SK-N-SH (cell line): ENCODE data around the gene MAOB. TPM values are rescaled to one million over a fixed set of nuclear protein-coding genes. Genes with fewer than 3 reads are reported as not detected.

Source experiments
- CTCF ChIA-PET: fragments of 300-600, 350-600 bp; formaldehyde crosslinking; extraction: SDS; loops from one replicate; lab custom pipeline; 2021; lab: Yijun Ruan, JAX
- POLR2A ChIA-PET: fragments of 350-600 bp; sonication (Branson Sonifier 250); formaldehyde crosslinking; extraction: SDS; loops from one replicate; lab custom pipeline; 2020; ENCODE audit warnings: antibody characterized with exemption, inconsistent platforms; lab: Yijun Ruan, JAX
- DNase-seq: peaks from one replicate; pipeline ENCODE4 v3.0.0; 2012
- H2AFZ ChIP-seq: fragments of 200-600 bp; sonication (generic); 2 replicates; pipeline ENCODE4 v1.8.1; 2016; ENCODE audit warnings: antibody characterized with exemption, mild to moderate bottlenecking, low read depth
- H3F3A ChIP-seq: fragments of 200-600 bp; sonication (generic); replicated peaks from 2 replicates; pipeline ENCODE3; 2016; ENCODE audit warnings: antibody characterized with exemption, mild to moderate bottlenecking; ENCODE audit not compliant: insufficient read depth
- H3K27ac ChIP-seq, 2 experiments: fragments of 200-500 bp in 1 of 2; fragments of 200-600 bp in 1 of 2; sonication (Bioruptor generic) in 1 of 2; sonication (generic), shearing (Covaris generic) in 1 of 2; 2 replicates each; pipeline versions ENCODE4 v1.5.1 to v1.6.1; 2014 to 2016; ENCODE audit warnings: low read depth in 2 of 2, inconsistent platforms in 1 of 2, low read length in 1 of 2, mild to moderate bottlenecking in 1 of 2, mixed read lengths in 1 of 2
- H3K27me3 ChIP-seq: fragments of 200-600 bp; sonication (generic), shearing (Covaris generic); 2 replicates; pipeline ENCODE4 v1.6.1; 2016; ENCODE audit warnings: mixed run types; ENCODE audit not compliant: insufficient read depth
- H3K36me3 ChIP-seq, 2 experiments: fragments of 200-500 bp in 1 of 2; fragments of 200-600 bp in 1 of 2; sonication (Bioruptor generic) in 1 of 2; sonication (generic) in 1 of 2; replicated peaks in 1 of 2; 2 replicates each; pipeline versions ENCODE3 to v1.5.1; 2014 to 2016; ENCODE audit warnings: low read length in 1 of 2, mild to moderate bottlenecking in 1 of 2; ENCODE audit not compliant: insufficient read depth in 2 of 2, control insufficient read depth in 1 of 2
- H3K4me1 ChIP-seq, 2 experiments: fragments of 200-500 bp in 1 of 2; fragments of 200-600 bp in 1 of 2; sonication (Bioruptor generic) in 1 of 2; sonication (generic), shearing (Covaris generic) in 1 of 2; 2 replicates each; pipeline versions ENCODE4 v1.5.1 to v1.6.1; 2014 to 2016; ENCODE audit warnings: low read depth in 1 of 2, low read length in 1 of 2, mixed run types in 1 of 2; ENCODE audit not compliant: insufficient read depth in 2 of 2, control insufficient read depth in 1 of 2
- H3K4me2 ChIP-seq: fragments of 200-600 bp; sonication (generic), shearing (Covaris generic); 2 replicates; pipeline ENCODE4 v1.6.1; 2017; ENCODE audit warnings: mixed run types
- H3K4me3 ChIP-seq, 2 experiments: fragments of 200-500 bp in 1 of 2; fragments of 200-600 bp in 1 of 2; sonication (Bioruptor generic) in 1 of 2; sonication (generic), shearing (Covaris generic) in 1 of 2; 2 replicates each; pipeline versions ENCODE4 v1.5.1 to v1.8.1; 2014 to 2016; ENCODE audit warnings: low read depth in 2 of 2, inconsistent platforms in 1 of 2, low read length in 1 of 2, mild to moderate bottlenecking in 1 of 2, mixed read lengths in 1 of 2, moderate library complexity in 1 of 2
- H3K79me2 ChIP-seq: fragments of 200-600 bp; sonication (generic); 2 replicates; pipeline ENCODE4 v1.8.1; 2017; ENCODE audit warnings: mild to moderate bottlenecking; ENCODE audit not compliant: insufficient read depth
- H3K9ac ChIP-seq: fragments of 200-600 bp; sonication (generic); 2 replicates; pipeline ENCODE4 v1.6.1; 2017; ENCODE audit warnings: mixed run types
- H3K9me2 ChIP-seq: fragments of 200-600 bp; sonication (generic); 2 replicates; pipeline ENCODE4 v1.6.1; 2017; ENCODE audit warnings: mixed run types
- H3K9me3 ChIP-seq: fragments of 200-600 bp; sonication (generic); 2 replicates; pipeline ENCODE4 v1.6.1; 2017; ENCODE audit warnings: mixed run types, mild to moderate bottlenecking, moderate library complexity
- H4K20me1 ChIP-seq: fragments of 200-600 bp; sonication (generic); 2 replicates; pipeline ENCODE4 v1.6.1; 2017; ENCODE audit warnings: mild to moderate bottlenecking, mixed run types; ENCODE audit not compliant: insufficient read depth
- CHD2 ChIP-seq: fragments of 150-350 bp; IDR thresholded peaks from 2 replicates; pipeline ENCODE4 v1.6.1; 2018; ENCODE audit warnings: low read length; ENCODE audit not compliant: partially characterized antibody
- CTCF ChIP-seq: fragments of 200-600 bp; sonication (generic); IDR thresholded peaks from 2 replicates; pipeline ENCODE4 v1.6.1; 2017; ENCODE audit warnings: antibody characterized with exemption, mild to moderate bottlenecking, moderate library complexity
- ELF1 ChIP-seq: IDR thresholded peaks from 2 replicates; pipeline ENCODE4 v1.4.0; 2012
- FOSL2 ChIP-seq: IDR thresholded peaks from 2 replicates; pipeline ENCODE4 v1.4.0; 2012; ENCODE audit warnings: low read depth, mild to moderate bottlenecking, moderate library complexity, borderline replicate concordance
- FOXJ3 ChIP-seq: sonication (generic); formaldehyde crosslinking; IDR thresholded peaks from 2 replicates; pipeline ENCODE4 v1.5.1; 2020; ENCODE audit warnings: mild to moderate bottlenecking, missing genetic modification reagents
- FOXM1 ChIP-seq: IDR thresholded peaks from 2 replicates; pipeline ENCODE4 v1.4.0; 2012; ENCODE audit warnings: low read depth, mild to moderate bottlenecking
- GABPA ChIP-seq: IDR thresholded peaks from 2 replicates; pipeline ENCODE4 v1.4.0; 2012; ENCODE audit warnings: low read depth, mild to moderate bottlenecking
- JUND ChIP-seq: IDR thresholded peaks from 2 replicates; pipeline ENCODE4 v1.4.0; 2012
- MAX ChIP-seq: IDR thresholded peaks from 2 replicates; pipeline ENCODE4 v1.4.0; 2012; ENCODE audit warnings: low read depth
- MEF2A ChIP-seq: IDR thresholded peaks from 2 replicates; pipeline ENCODE4 v1.4.0; 2012; ENCODE audit warnings: low read depth, borderline replicate concordance
- MXI1 ChIP-seq: IDR thresholded peaks from 2 replicates; pipeline ENCODE4 v1.6.1; 2012; ENCODE audit warnings: mild to moderate bottlenecking, low read depth, low read length, improper control_type of control experiment
- NFIC ChIP-seq: IDR thresholded peaks from 2 replicates; pipeline ENCODE4 v1.4.0; 2012; ENCODE audit warnings: borderline replicate concordance
- NRF1 ChIP-seq: IDR thresholded peaks from 2 replicates; pipeline ENCODE4 v1.6.1; 2012; ENCODE audit warnings: low read depth, mild to moderate bottlenecking, low read length
- POLR2AphosphoS5 ChIP-seq: IDR thresholded peaks from 2 replicates; pipeline ENCODE4 v1.6.1; 2012; ENCODE audit warnings: low read depth, low read length
- RCOR1 ChIP-seq: fragments of 150-350 bp; IDR thresholded peaks from 2 replicates; pipeline ENCODE4 v1.6.1; 2017; ENCODE audit warnings: antibody characterized with exemption, low read length
- TAF1 ChIP-seq: IDR thresholded peaks from 2 replicates; pipeline ENCODE4 v1.6.1; 2012; ENCODE audit warnings: low read depth, mild to moderate bottlenecking, low read length, moderate library complexity, borderline replicate concordance
- TEAD4 ChIP-seq: IDR thresholded peaks from 2 replicates; pipeline ENCODE4 v1.4.0; 2012; ENCODE audit warnings: mild to moderate bottlenecking, borderline replicate concordance; ENCODE audit not compliant: insufficient read depth
- USF2 ChIP-seq: fragments of 150-350 bp; IDR thresholded peaks from 2 replicates; pipeline ENCODE4 v1.6.1; 2017; ENCODE audit warnings: antibody characterized with exemption, low read length, low read depth, borderline replicate concordance
- WGBS: methylation state at CpG from one replicate; pipeline ENCODE4 v1.1.6; 2017; ENCODE audit warnings: low lambda C conversion rate; 5-methylcytosine and 5-hydroxymethylcytosine counted together
- polyA plus RNA-seq, 3 experiments: library from polyadenylated mRNA; depleted of rRNA; stranded (reverse); fragments of >200 nt; gene quantifications; 2 replicates each; pipeline ENCODE4 v1.2.3, GENCODE V29; 2012
- TF ChIP-seq, protein P1 (sequence below): IDR thresholded peaks from 2 replicates; pipeline ENCODE4 v1.4.0; 2012; ENCODE audit warnings: low read depth, borderline replicate concordance

Gene MAOB
- polyA plus RNA-seq, 1 of the 3 experiments (the other 2 are of a cell fraction): 0.92 TPM

DNA sequence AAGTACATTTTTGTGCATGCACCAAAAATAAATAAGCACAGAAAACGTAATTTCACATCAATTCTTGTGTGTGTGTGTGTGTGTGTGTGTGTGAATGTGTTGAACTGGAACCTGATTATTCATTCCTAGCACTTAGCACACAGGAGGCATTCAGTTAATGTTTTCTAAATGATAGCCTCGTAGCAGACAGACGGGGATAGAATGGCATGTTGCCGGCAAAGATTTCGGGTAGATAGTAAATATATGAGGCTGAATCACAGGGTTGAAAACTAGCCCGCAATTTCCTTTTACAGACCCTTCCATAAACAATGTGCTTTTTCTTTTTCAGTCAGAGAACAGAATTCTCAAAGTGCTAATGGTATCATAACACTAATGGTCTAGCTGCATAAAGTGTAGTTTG, 13.5 kb downstream of the MAOB start:
- ChIA-PET CTCF (interaction anchor here (1.3 kb wide), 1 partner anchor 10 kb away, joined by 3 read pairs; no protein-coding TSS in a partner anchor), POLR2A (interaction anchor here (0.6 kb wide), 1 partner anchor 347 kb away, joined by 3 read pairs; no protein-coding TSS in a partner anchor)
- H3K9ac ChIP-seq: no peak overlapping the region
- H4K20me1 ChIP-seq: no peaks in the 10 kb centered on the region
- H3K36me3 ChIP-seq: no peaks in the 10 kb centered on the region
- no peaks in the 10 kb centered on the region for H3K9me2 ChIP-seq
- H3F3A ChIP-seq: no peaks in the 10 kb centered on the region
- H2AFZ ChIP-seq: no peak overlapping the region
- H3K4me1 ChIP-seq: no peaks in the 10 kb centered on the region; a peak in 2 of 4 replicates
- no peaks in the 10 kb centered on the region for H3K27me3 ChIP-seq
- no peaks in the 10 kb centered on the region for H3K9me3 ChIP-seq
- DNase-seq: peak; percentile 23
- no peak overlapping the region; a peak in 1 of 4 replicates for H3K4me3 ChIP-seq
- TF ChIP-seq FOXM1 (no peak), POLR2AphosphoS5 (no peak), ELF1 (no peak), RCOR1 (no peak)
- H3K27ac ChIP-seq: peak overlapping the region; percentile 15 to 68; a peak in 3 of 4 replicates
- H3K4me2 ChIP-seq: peak overlapping the region; percentile 30; the same call in 1 of the 2 replicates
- no peaks in the 10 kb centered on the region for H3K79me2 ChIP-seq
- WGBS: 3% methylated on average over 6 of the region's 6 CpGs

DNA sequence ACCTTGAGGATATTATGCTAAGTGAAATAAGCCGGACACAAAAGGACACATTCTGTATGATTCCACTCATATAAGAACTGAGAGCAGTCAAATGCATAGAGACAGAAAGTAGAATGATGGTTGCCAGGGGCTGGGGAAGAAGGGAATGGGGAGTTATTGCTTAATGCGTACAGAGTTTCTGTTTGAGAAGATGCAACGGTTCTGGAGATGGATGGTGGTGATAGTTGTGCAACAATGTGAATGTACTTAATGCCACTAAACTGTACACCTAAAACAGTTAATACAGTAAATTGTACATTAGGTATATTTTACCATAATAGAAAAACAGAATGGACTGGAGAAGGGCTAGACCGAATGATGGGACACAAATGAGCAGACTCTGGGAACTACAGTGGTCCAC, 15.8 kb downstream of the MAOB start:
- no peak overlapping the region for H3K4me2 ChIP-seq
- no peaks in the 10 kb centered on the region; a peak in 2 of 4 replicates for H3K4me1 ChIP-seq
- ChIA-PET CTCF (no interaction called here), POLR2A (no interaction called here)
- 0 out of 2 replicates have a peak overlapping the region, but pooled peaks have one; percentile 11 for H2AFZ ChIP-seq
- H3K9me3 ChIP-seq: no peaks in the 10 kb centered on the region
- 37% methylated on average over 4 of the region's 4 CpGs for WGBS
- H3K27ac ChIP-seq: no peak overlapping the region
- no peaks in the 10 kb centered on the region for H3F3A ChIP-seq
- no peak for TF ChIP-seq NFIC
- TF ChIP-seq, protein P1, sequence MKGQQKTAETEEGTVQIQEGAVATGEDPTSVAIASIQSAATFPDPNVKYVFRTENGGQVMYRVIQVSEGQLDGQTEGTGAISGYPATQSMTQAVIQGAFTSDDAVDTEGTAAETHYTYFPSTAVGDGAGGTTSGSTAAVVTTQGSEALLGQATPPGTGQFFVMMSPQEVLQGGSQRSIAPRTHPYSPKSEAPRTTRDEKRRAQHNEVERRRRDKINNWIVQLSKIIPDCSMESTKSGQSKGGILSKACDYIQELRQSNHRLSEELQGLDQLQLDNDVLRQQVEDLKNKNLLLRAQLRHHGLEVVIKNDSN: no peak
- no peak for TF ChIP-seq NRF1
- TF ChIP-seq MAX: no peak
- TF ChIP-seq JUND: no peak
- no peak for TF ChIP-seq GABPA
- TF ChIP-seq TAF1: no peak
- TF ChIP-seq MEF2A: no peak
- no peaks in the 10 kb centered on the region for H3K79me2 ChIP-seq
- H3K9ac ChIP-seq: no peak overlapping the region
- no peaks in the 10 kb centered on the region for H4K20me1 ChIP-seq
- DNase-seq: no peak
- no peaks in the 10 kb centered on the region for H3K9me2 ChIP-seq
- no peaks in the 10 kb centered on the region for H3K36me3 ChIP-seq
- no peak overlapping the region for H3K4me3 ChIP-seq
- no peaks in the 10 kb centered on the region for H3K27me3 ChIP-seq

DNA sequence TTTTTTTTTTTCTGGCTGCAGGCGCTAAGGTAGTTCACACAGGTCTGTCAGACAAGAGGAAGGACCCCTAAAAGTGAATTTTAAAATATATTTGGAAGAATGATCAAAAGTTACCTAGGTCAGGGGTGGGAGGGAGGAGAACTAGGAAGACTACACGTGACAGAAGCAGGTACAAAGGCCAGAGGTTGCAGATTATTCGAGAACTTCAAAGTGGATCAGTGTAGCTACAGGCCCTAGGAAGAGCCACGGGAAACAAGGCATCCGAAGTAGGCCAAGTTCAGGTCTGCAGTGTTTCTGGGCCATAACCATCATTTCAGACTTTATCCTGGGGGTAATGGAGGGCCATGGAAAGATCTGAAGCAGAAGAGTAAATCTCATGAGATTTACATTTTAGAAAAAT, 16.5 kb downstream of the MAOB start:
- ChIA-PET CTCF (interaction anchor here (1.2 kb wide), 1 partner anchor 27 kb away, joined by 4 read pairs; no protein-coding TSS in a partner anchor), POLR2A (no interaction called here)
- no peaks in the 10 kb centered on the region for H3K9me3 ChIP-seq
- H2AFZ ChIP-seq: no peak overlapping the region
- H3F3A ChIP-seq: no peaks in the 10 kb centered on the region
- no peak overlapping the region for H3K4me3 ChIP-seq
- no peaks in the 10 kb centered on the region for H3K9me2 ChIP-seq
- no peaks in the 10 kb centered on the region for H3K27me3 ChIP-seq
- no peaks in the 10 kb centered on the region for H3K36me3 ChIP-seq
- no peaks in the 10 kb centered on the region for H3K79me2 ChIP-seq
- H3K9ac ChIP-seq: no peak overlapping the region
- 35% methylated on average over 5 of the region's 5 CpGs for WGBS
- H3K27ac ChIP-seq: no peak overlapping the region
- H4K20me1 ChIP-seq: no peaks in the 10 kb centered on the region
- H3K4me1 ChIP-seq: no peaks in the 10 kb centered on the region; a peak in 2 of 4 replicates
- no peak for DNase-seq
- no peak overlapping the region for H3K4me2 ChIP-seq
- TF ChIP-seq CTCF: no peak
- TF ChIP-seq MXI1: no peak
- no peak for TF ChIP-seq FOSL2
- TF ChIP-seq POLR2AphosphoS5: no peak
- no peak for TF ChIP-seq JUND
- no peak for TF ChIP-seq RCOR1
- no peak for TF ChIP-seq TEAD4
- no peak for TF ChIP-seq TAF1
- TF ChIP-seq USF2: no peak
- no peak for TF ChIP-seq FOXM1
- TF ChIP-seq ELF1: no peak
- no peak for TF ChIP-seq MAX
- no peak for TF ChIP-seq MEF2A
- TF ChIP-seq CHD2: no peak
- no peak for TF ChIP-seq FOXJ3 (CRISPR knock-in tag)
